ENCODE results near the gene CHRND.

Gene CHRND

DNA sequence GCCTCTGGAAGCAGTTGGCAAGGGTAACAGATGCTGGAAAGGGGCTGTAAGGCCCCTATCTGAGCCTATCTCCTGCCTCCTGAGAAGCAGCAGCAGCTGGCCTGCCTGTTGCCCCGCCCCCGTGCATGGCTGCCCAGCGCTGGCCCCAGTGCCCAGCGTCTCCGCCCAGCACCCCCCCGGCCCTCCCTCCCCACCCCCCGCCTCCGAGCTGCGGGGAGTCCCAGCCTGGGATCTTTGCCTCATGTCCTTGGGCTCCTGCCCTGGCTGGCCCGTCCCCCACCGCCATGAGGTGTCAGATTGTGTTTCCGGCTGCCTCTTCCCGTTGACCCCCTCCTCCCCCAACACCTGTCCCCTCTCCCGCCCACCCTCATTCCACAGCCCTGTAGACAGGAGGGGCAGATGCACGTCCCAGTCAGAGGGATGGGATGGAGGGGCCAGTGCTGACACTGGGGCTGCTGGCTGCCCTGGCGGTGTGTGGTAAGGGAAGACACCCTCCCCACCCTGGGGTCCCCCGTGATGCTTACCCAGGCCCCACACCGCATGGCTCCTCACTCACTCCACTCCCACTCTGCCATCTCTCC lies at the start of gene CHRND:
TSS of gene CHRND (plus strand) at position 370 of the 581 bp plus-strand sequence. CDS start at position 426, 56 bp downstream.
- DNase-seq (ENCODE audit: low spot score): no peak

DNA sequence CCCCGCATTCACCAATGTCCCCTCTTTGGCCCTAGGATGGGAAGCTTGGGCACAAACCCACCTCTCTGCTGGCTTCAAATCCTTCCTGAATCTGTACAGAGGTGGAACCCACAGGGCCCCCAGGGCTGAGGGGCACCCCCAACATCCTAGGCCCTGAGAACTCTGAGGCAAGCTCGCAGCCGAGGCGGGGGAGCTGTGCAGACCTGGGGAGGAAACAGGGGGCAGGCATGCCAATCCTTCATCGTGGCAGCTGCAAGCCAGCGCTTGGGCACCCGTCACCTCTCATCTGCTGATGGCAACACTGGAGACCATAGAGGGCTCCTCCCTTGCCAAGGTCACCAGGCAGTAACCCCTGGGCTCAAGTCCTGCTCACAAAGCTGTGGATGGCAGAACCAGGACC lies 49.2 kb upstream of the CHRND start:
- DNase-seq (ENCODE audit: low spot score): no peak

DNA sequence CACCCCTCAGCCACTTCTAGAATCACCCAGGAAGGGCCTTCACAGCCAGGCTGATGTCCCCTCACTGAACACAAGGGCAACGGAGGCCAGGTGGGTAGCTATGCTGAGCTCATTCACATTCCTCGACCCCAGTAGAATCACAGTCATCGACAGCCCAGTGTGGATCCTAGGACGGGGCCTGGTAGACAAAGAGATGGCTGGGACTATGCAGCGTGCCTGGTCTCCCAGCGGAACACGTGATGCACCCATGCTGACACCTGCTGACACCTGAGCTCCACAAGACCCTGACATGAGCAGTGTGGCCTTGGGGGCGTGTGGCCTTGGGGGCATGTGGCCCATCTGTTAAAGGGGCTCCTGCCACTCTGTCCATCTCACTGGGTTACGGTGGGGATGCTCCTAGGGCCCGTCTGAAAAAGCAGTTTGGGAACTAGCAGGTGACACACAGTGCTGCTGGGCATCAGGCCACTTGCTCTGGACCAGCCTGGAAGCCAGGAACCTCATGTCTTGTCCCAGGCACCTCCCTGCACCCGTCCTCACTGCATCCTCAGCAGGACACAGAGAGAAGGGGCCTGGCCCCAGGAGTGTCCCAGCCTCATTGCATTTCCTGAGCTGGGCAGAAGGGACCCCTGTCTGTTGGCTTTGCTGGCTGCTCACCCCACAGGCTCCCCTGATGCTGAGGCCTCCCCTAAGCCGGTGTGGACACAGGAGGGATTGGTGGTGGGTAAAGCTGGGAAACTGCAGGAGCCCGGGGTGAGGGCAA lies 48.0 kb upstream of the CHRND start:
- no peak for DNase-seq (ENCODE audit: low spot score)

DNA sequence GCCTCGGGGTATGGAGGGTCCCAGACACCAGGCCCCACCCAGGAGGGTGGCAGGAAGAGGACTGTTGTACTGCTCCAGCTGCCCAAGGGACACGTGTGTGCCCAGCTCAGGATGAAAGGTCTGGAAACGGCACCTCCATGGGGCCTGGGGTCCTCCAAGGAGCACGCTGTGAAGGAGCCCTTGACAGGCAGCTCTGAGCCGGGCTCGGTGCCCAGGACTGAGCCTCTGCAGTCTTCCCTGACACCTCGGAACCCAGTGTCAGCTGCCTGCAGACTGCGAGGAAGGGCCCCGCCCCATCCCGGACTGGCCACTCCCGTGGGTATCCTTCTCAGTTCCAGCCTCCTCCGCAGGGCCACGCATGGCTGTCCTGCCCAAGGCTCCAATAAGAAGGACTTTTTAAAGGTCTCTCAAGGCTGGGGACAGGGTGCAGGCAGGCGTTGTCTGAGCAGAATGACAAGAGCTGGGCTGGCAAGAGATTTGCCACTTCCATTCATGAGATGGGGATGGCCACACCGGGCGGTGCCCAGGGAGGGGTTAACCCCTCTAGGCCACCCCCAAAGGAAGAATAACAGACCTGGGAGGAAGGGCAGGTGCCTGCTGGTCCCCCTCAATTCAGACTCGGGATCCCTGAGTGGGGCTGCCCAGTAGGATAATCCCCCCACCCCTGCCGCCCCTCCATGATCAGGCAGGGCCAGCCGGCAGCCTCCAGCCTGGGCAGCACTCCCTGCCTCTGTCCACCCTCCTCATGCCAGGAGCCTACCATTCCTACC lies 47.2 kb upstream of the CHRND start:
- DNase-seq (ENCODE audit: low spot score): no peak

DNA sequence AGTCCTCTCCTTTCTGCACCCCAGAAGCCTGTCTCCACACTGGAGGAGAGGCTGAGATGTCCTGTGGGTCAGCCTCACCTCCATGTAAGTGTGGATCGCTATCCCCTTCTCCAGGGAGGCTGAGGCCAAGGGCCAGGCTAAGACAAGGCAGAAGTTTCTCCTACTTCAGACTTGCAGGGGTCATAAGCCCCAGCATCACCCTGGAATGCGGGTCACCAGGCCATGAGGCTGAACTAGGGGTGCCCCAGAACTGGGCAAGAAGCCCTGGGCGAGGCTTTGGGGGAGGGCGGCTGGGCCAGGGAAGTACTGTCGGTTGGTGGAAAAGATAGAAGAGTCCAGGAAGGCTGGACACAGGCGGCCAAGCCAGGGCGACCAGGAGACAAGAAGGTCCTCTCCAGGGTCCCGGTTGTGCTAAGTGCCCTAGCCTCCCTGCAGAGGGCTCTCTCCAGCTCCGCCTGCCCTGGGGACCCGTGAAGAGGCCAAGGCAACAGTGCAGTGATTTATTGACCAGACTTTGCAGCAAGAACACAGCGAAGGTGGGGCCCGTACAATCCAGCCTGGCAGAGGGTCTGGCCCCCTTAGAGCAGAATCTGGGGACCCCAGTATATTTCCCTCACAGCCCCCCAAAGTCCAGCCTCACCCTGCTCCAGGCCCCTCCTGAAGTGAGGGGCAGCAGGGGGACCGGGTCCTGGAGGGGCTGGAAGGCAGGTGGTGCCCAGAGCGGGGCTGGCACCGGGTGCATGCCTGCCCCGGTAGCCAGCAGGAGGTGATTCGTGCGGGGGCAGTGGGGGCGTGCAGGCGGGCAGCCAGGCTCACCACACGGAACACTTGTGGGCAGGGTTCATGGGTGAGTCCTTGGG lies 46.4 kb upstream of the CHRND start:
- no peak for DNase-seq (ENCODE audit: low spot score)

DNA sequence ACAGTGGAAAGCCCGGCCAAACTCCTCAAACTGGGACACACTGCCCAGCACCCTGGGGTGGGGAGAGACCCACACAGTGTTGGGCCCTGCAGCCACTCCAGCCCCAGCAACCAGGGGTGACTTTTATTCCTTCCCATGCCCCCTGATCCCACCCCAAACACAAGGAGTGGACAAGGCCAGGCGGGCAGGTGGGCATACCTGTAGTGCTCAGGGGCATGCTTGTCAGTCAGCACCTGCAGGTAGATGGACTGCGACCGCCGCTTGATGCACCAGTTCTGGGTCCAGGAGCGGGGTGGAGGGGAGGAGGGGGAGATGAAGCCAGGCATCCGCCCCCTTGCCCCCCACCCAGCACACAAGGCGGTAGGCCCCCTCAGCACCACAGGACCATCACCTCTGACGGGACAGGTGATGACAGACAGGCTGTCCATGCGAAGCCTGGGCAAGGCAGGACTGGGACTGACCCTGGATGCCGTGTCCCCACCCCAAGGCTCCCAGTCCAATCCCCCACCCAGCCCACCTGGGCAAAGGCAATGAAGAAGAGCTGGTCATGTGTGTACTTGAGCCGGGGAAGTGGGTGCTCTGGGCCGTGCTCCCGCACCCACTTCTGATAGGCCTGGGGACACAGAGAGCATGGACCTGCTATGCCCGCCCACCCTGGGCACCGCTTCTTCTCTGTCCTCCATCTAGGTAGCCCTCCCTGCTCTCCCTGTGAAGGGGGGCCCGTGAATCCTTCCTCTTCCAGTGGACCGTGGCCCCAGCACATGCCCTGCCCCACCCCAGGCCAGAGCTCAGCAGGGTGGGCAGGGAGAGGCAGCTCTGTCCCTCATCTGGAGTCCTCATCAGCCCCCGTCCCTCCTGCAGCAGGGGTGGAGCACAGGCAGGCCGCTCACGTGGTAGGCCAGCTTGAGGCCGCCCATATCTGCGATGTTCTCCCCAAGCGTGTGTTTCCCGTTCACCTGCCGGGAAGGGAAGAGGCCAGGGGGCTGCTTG lies 45.5 kb upstream of the CHRND start:
- no peak for DNase-seq (ENCODE audit: low spot score)

DNA sequence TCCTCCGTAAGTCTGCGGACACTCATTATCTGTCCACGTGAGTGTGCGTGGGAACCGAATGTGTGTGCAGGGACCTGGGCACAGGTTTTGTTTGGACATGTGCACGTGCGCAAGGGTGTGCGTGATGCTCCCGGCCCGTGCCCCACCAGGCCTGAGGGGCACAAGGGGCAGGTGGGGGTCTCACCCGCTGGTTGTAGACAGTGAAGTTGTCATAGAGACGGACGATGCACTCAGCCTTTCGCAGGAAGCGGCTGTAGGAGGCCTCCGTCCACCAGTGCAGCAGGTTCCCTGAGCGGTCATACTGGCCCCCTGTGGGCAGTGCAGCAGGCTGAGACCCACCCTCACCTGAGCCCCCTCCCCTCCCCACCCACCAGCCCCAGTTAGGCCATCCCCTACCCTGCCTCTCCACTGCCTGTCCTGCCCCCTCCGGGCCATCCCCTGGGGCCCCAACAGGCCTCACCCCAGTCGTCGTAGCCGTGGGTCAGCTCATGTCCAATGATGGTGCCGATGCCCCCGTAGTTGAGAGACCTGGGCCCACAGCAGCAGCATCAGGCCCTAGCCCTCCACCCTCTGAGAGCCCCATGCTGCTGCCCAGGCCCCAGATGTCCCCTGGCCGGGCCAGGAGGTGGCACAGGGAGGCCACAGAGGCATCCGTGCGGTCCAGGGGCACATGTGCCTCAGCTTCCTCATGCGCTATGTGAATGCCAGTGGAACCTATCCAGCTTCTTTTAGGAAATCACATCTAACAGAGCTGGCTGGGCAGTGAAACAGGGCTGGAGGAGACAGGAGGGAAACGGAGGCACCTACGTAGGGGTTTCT lies 44.4 kb upstream of the CHRND start:
- DNase-seq (ENCODE audit: low spot score): no peak

DNA sequence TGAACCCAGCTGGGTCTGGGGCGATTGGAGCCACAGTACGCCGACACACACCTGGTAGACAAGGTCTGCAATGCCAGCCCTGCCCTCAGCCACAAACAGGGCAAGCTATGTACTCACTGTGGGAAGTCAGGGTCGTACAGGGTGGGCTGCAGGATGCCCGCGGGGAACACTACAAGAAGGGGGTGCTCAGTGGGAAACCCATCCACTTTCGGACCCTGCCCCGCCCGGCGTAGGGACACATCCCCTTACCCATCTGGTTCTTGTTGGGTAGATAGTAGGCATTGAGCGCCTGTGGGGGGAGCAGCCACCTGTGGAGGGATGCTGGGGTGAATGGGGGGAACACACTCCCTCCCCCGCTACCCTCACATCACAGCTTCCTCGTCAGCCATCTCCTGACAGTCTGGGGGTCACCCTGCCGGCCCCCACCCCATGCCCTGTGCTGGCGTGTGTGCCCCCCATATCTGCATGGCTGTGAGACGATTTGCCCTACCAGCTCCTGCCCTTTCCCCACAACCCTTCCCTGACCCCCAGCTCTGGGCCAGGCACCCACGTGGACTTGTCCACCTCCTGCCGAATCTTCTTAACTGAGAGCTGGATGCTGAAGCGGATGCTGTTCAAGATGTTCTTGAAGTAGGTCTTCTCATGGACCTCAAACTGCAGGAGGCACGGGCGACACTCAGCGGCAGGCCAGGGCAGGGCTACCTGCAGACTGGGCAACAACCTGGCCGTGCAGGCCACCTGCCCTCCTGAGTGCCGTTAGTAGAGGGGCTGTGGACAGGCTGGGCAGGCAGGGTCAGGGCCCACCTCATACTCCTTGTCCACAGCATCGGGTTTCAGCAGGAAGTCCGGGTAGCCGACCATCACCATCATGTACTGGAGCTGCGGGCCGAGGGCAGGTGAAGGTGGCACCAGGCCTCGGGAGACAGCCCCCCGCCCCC lies 43.4 kb upstream of the CHRND start:
- DNase-seq (ENCODE audit: low spot score): no peak

DNA sequence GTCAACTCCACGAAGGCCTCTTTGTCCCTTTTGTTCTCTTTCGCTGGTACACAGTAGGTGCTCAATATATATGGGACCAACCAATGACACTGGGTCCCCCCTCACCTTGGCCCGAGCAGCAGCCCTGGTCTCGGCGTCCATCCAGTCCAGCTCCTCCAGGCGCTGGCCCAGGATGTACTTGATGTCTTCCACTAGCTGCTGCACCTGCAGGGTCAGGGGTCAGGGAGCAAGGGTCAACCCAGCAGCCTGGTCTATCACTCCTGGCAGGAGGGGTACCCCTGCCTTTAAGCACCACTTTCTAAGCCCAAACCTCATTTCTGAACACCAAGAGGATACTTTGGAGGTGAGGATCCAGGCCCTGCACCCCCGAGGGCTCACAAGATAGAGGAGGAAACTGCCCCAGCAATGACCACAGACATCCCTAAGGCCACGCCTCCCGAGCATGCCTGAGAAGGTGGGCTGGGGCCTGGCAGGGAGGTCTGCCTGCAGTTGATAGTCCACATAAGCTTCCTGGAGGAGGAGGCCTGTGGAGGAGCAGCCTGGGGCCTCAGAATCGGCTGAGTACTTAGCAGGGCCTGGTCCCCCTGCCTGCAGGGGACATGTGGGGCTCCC lies 42.5 kb upstream of the CHRND start:
- DNase-seq (ENCODE audit: low spot score): no peak

DNA sequence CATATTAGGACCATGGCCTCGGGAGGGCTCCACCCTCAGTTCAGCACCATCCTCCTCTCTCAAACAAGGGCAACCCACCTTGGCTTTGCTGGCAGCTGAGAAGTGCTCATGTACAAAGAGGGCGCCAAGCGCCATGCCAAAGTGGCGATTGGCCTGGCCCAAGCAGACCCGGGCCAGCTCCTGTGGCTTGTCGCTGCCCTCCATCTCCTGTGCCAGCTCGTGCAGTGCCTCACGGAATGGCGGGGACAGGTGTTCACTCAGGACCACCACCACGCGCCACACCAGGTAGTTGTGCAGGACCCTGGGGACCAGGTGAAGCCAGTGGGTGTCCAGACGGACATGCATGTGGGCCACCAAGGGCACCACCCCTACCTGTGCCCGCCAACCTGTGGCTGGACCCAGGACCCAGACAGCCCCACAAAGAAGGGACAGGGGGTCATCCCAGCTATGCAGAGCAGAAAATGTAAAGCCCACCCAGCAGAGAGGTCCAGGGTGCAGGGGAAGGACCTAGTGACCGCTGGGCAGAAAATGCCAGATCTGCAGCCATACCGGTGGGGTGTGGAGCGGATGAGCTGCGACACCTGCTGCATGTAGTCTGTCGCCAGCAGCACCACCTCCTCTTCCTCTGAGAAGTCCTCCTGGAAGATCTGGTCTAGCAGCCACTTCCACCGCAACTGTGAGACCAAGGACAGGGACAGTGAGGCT lies 41.9 kb upstream of the CHRND start:
- DNase-seq (ENCODE audit: low spot score): no peak

DNA sequence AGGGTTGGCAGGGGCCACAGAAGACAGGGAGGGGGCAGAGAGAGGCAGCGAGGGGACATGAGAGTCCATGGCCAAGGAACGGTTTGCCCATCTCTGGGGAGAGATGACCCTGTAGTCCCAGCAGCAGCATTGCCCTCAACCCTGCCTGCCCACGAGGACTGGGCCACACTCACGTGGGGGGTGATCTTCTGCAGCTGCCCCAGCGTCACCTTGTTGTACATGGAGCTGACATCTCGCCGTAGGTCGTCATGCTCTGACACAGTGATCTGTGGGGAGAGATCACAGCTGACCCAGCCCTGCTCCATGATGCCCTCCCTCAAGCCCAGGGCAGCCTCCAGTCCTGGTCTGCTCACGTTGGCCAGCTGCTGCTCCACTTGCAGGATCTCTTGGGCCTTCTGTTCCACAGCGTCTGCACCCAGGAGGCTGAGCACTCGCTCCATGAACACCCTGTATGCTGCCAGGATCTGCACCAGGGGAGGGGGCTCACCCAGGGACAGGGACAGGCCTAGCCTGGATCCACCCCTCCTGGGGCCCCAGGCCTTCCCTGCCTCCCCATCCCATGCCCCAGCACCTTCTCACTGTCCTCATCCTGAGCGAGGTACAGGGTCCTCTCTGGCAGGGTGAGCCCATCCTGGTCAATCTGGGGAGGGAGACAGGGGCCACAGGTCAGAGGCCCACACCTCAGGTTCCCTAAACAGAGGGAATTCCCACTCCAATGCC lies 41.2 kb upstream of the CHRND start:
- DNase-seq (ENCODE audit: low spot score): no peak

DNA sequence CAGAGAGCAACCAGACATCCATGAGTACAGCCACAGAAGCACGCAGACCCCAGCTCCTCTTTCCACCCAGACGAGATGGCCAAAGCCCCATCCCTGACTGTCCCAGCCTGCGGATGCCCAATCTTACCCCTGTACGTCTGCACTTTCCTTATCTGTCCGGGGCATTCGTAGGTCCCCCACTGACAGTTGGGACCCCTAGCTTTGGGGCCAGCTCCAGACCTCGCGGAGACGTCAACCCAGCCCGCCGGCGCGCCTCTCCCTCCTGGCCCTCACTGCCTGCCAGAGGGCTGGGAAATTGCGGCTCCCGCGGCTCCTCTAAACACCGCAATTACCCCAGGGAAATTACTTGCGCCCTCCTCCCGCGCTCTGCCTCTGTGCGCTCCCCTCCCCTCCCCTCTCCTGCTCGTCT lies 40.6 kb upstream of the CHRND start:
- no peak for DNase-seq (ENCODE audit: low spot score)

DNA sequence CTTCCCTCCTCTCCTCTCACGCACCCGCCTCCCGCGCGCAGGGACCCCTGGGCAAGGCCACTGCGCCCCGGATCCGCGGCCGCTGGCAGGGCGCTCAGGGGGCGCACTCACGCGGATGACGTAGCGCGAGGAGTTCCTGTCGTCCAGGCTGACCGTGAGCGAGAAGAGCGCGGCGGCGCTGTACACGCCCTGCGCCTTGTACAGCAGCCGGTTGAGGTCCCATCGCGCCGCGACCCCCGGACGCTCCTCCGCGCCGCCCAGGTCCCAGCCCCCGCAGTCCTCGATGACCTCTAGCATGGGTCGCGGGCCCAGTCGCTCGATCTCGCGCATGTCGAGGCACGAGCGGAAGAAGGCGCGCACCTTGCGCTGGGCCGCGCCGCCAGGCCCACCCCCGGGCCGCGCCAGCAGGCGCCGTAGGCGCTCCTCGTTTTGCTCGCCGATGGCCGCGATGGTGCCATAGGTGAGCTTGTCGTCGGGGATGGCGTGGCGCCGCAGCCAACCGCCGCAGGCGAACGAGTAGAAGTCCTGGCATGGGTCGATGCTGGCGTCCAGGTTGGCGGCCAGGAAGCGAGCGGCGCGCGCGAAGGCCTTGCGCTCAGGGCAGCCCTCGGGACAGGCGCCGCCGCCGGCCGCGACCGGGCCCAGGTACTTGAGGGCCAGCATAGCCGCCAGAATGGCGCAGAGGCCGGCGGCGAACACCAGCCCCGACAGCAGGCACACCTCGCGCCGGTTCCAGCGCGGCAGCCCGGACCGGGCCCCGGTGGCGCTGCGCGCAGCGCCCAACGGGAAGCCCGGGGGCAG lies 40.0 kb upstream of the CHRND start:
- no peak for DNase-seq (ENCODE audit: low spot score)

DNA sequence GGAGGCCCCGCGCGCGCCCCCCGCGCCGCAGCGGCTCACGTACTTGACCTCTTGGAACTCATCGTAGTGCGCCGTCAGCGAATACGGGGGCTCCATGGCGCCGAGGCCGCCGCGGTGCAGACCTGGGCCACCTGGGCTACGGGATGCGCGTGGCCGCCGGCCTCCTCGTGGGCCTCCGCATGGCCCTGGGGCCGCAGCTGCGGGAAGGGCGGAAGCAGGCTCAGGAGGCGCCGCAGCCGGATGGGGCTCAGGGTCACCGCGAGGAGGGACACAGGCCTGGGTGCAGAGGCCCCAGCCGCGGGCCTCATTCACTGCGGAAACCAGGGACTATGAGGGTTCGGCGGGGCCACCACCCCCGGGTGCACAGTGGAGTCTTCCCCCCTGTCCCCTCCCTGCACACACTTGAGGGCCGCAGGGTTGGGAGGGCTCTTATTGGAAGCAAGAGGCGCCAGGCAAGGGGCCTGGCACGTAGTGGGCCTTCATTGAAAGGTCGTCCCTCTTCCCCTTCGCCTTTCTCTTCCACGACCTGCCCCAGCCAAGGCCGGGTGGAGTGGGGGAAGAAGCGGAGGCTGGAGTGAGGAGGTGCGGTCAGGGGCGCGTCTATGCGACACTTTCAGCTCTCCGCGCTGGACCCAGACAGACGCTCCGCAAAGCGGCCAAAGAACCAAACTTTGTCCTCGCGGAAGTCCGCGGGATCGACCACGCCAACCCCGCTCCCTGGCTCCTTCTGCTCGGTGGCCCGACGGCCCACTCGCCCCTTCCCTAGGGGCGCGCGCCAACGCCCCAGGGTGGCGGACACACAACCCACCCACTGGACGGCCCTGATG lies 39.2 kb upstream of the CHRND start:
- DNase-seq (ENCODE audit: low spot score): no peak

DNA sequence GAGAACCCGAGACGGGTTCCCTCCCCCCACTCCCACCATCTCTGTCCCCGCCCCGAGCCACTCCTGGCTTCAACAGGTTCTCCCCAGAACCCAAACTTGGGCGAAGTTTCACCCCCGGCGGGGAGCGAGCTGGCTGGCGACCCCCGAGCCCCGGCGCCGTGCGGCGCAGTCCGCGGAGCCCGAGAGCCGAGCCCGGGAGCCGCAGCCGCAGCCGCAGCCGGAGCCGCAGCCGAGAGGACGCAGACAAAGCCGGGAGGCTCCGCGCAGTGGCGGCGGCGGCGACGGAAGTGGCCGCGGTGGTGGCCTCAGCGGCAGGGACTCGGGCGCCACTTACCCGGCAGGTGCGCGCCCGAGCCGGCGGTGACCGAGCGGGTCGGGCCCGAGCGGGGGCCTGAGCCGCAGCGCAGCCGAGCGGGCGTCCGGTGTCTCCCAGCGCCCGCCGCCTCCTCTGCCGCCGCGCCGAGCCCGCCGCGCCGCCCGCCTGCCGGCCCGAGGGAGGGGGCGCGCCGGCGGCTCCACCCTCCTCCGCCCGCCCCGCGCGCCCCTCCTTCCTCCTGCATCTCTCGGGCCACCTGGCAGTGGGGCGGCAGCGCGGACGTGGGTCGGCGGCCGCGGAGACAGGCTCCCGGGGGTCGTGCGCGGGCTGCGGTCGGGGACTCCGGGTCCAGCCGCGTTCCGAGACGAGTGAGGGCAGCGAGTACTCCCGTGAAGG lies 38.4 kb upstream of the CHRND start, which contains the start of gene ECEL1:
TSS of gene ECEL1 (minus strand) at position 450 of the 712 bp plus-strand sequence. CDS start 1,181 bp downstream, outside the sequence.
- DNase-seq (ENCODE audit: low spot score): no peak
